ENCODE results near the gene ZNF880. TPM values are rescaled to one million over a fixed set of nuclear protein-coding genes. Genes with fewer than 3 reads are reported as not detected.
A peak's percentile ranks its signal among the peaks of the same experiment; 100 is the strongest.

Gene ZNF880
- total and polyA plus RNA-seq, 2 donors from 2014 or later, result 10.9 to 27.2 TPM

DNA sequence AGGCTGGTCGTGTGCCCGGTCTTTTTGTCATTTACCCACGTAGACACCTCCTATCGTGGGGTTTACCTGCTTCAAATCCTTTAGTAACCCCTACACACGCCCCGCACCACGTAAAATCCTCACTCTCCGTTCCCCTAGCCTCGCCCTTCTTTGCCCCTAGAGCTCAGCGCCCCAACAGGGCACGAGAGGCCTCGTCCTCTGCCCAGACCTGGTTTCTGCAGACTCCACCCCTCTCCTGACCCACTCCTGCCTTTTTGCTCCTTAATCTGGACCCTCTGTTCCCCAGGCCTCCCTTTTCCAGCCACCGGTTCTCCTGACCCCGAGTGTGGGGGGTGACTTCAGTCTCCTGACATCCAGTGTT is 28.3 kb downstream of the ZNF880 start:
- TF ChIP-seq, protein P1, sequence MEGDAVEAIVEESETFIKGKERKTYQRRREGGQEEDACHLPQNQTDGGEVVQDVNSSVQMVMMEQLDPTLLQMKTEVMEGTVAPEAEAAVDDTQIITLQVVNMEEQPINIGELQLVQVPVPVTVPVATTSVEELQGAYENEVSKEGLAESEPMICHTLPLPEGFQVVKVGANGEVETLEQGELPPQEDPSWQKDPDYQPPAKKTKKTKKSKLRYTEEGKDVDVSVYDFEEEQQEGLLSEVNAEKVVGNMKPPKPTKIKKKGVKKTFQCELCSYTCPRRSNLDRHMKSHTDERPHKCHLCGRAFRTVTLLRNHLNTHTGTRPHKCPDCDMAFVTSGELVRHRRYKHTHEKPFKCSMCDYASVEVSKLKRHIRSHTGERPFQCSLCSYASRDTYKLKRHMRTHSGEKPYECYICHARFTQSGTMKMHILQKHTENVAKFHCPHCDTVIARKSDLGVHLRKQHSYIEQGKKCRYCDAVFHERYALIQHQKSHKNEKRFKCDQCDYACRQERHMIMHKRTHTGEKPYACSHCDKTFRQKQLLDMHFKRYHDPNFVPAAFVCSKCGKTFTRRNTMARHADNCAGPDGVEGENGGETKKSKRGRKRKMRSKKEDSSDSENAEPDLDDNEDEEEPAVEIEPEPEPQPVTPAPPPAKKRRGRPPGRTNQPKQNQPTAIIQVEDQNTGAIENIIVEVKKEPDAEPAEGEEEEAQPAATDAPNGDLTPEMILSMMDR (IDR thresholded peaks at IDR 0.05; ENCODE audit: borderline replicate concordance, extremely low read depth, insufficient read depth), result no peak
- intact Hi-C loops (cut with DNase I), result no loop called here
- Histone ChIP-seq H3K9ac (ENCODE audit: low read length in 3 of 3) (peak overlapping the region; percentile 60 to 79 (median 78)), H3K4me3 (ENCODE audit: low read length in 3 of 3) (peak overlapping the region; percentile 76 to 97 (median 93)), H3K36me3 (ENCODE audit: control insufficient read depth in 2 of 3, insufficient read depth in 3 of 3, low read length in 3 of 3) (peaks cover 10 to 20% (median 18%) of the 10 kb centered on the region in 3 donors), H3K4me1 (ENCODE audit: control insufficient read depth in 2 of 3, insufficient read depth in 2 of 3, low read depth in 1 of 3, low read length in 3 of 3) (peaks cover 0 to 10% (median 6%) of the 10 kb centered on the region in 3 donors), H3K27ac (ENCODE audit: low read depth in 2 of 2, low read length in 2 of 2) (peak overlapping the region in 1 of 2 donors; percentile 40), H3K27me3 (ENCODE audit: control insufficient read depth, insufficient read depth, low read length) (no peaks in the 10 kb centered on the region), H3K9me3 (ENCODE audit: control insufficient read depth in 2 of 3, insufficient read depth in 1 of 3, low read length in 3 of 3) (peaks cover 0 to 8% (median 4%) of the 10 kb centered on the region in 3 donors)
- FAIRE-seq (no peak), DNase-seq (peak in 2 of 5 donors; percentile 45 to 46)

DNA sequence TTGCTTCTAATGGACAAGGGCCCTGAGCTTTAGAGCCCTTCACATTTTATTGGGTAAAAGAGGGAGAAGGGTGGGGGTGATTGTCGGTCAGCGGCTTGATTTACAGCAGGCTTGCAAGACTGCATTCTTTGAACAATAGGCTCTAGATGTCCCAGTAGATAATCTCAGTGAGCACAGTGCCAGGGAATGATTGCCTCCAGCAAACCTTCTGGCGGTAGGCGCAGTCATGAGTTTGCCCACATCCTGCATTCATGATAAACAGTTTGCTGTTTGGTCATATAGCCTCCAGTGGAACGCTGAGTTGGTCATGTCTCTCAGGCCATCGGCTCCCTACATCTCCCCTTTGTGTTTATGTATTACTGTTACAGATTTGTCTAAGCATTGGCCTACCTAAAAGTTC is 40.6 kb downstream of the ZNF880 start:
- no peaks in the 10 kb centered on the region for H3K27me3 ChIP-seq (ENCODE audit: control insufficient read depth, insufficient read depth, low read length)
- FAIRE-seq (no peak), DNase-seq (no peak)
- no peak overlapping the region for H3K4me3 ChIP-seq (ENCODE audit: low read length in 3 of 3)
- H3K9ac ChIP-seq (ENCODE audit: low read length in 3 of 3), result no peak overlapping the region
- TF ChIP-seq, protein P1 (IDR thresholded peaks at IDR 0.05; ENCODE audit: borderline replicate concordance, extremely low read depth, insufficient read depth), result no peak
- no peak overlapping the region for H3K27ac ChIP-seq (ENCODE audit: low read depth in 2 of 2, low read length in 2 of 2)
- intact Hi-C loops (cut with DNase I), result no loop called here
- peaks cover 10 to 57% (median 46%) of the 10 kb centered on the region in 3 donors for H3K36me3 ChIP-seq (ENCODE audit: control insufficient read depth in 2 of 3, insufficient read depth in 3 of 3, low read length in 3 of 3)
- H3K4me1 ChIP-seq (ENCODE audit: control insufficient read depth in 2 of 3, insufficient read depth in 2 of 3, low read depth in 1 of 3, low read length in 3 of 3), result no peaks in the 10 kb centered on the region
- H3K9me3 ChIP-seq (ENCODE audit: control insufficient read depth in 2 of 3, insufficient read depth in 1 of 3, low read length in 3 of 3), result peaks cover 2 to 75% (median 33%) of the 10 kb centered on the region in 3 donors

DNA sequence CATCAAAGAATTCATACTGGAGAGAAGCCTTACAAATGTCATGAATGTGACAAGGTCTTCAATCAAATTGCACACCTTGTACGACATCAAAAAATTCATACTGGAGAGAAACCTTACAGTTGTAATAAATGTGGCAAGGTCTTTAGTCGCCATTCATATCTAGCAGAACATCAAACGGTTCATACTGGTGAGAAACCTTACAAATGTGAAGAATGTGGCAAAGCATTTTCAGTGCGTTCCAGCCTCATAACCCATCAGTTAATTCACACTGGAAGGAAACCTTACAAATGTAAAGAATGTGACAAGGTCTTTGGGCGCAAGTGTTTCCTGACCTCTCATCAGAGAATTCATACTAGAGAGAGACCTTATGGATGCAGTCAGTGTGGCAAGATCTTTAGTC is 46.0 kb downstream of the ZNF880 start:
- FAIRE-seq, result no peak

More for the DNA sequence above, 46.0 kb downstream of the ZNF880 start:
- intact Hi-C loops (cut with DNase I), result no loop called here
- Histone ChIP-seq H3K9me3 (ENCODE audit: control insufficient read depth in 2 of 3, insufficient read depth in 1 of 3, low read length in 3 of 3) (peaks cover 3 to 92% (median 48%) of the 10 kb centered on the region in 3 donors), H3K4me3 (ENCODE audit: low read length in 3 of 3) (peak overlapping the region in 1 of 3 donors; percentile 0), H3K36me3 (ENCODE audit: control insufficient read depth in 2 of 3, insufficient read depth in 3 of 3, low read length in 3 of 3) (peaks cover 0 to 20% (median 17%) of the 10 kb centered on the region in 3 donors), H3K27ac (ENCODE audit: low read depth in 2 of 2, low read length in 2 of 2) (no peak overlapping the region), H3K9ac (ENCODE audit: low read length in 3 of 3) (no peak overlapping the region), H3K4me1 (ENCODE audit: control insufficient read depth in 2 of 3, insufficient read depth in 2 of 3, low read depth in 1 of 3, low read length in 3 of 3) (no peaks in the 10 kb centered on the region), H3K27me3 (ENCODE audit: control insufficient read depth, insufficient read depth, low read length) (no peaks in the 10 kb centered on the region)
- no peak for DNase-seq
- TF ChIP-seq, protein P1 (IDR thresholded peaks at IDR 0.05; ENCODE audit: borderline replicate concordance, extremely low read depth, insufficient read depth), result no peak
